HG03354 (cell line): ENCODE data around the gene GALNT12.

Experiments
- ATAC-seq: cut with Tn5 transposase; IDR thresholded peaks from one replicate; pipeline ENCODE4 v1.9.1; 2021; ENCODE audit warnings: mild to moderate bottlenecking; ENCODE audit not compliant: unreplicated experiment, poor library complexity, severe bottlenecking

GALNT12 gene

DNA sequence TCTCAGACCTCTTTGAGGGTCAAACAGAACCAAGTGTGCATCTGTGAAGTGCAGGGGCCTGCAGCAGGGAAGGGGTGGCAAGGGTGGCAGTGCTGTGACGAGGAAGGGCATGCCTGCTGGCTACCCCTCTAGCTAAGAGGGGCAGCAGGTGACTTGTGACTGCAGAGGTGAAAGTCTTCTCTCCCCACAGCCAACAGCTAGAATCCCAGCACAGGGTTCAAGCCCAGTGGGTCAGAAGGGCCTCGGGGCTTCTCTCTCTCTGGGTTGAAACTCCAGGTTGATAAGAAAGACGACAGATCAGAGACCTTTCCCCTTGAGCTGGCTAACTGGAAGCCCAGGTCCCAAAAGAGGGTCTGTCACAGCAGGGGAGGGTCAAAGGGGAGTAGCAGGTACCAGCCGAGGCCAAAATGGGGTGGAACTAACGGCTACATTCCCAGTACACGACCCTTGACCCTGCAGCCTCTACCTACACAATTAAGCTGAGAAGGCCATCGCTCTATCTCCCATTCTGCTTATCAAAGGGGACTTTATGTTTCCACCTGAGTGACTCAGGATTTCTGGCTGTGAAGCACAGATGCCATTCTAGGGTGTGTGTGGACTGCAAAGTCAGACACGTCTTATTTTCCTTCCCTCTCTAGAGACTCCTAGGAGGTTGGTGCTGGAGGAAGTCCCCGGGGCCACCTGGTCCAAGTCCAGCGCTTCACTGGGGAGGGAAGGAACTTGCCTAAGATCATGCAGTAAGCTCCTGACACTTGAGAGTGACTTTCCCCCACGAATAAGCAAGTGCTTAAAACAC lies 25.7 kb upstream of the GALNT12 start:
- no peak for ATAC-seq

GRCh38 chr9:98783518-98784226 lies 23.8 kb upstream of the GALNT12 start:
- no peak for ATAC-seq

DNA sequence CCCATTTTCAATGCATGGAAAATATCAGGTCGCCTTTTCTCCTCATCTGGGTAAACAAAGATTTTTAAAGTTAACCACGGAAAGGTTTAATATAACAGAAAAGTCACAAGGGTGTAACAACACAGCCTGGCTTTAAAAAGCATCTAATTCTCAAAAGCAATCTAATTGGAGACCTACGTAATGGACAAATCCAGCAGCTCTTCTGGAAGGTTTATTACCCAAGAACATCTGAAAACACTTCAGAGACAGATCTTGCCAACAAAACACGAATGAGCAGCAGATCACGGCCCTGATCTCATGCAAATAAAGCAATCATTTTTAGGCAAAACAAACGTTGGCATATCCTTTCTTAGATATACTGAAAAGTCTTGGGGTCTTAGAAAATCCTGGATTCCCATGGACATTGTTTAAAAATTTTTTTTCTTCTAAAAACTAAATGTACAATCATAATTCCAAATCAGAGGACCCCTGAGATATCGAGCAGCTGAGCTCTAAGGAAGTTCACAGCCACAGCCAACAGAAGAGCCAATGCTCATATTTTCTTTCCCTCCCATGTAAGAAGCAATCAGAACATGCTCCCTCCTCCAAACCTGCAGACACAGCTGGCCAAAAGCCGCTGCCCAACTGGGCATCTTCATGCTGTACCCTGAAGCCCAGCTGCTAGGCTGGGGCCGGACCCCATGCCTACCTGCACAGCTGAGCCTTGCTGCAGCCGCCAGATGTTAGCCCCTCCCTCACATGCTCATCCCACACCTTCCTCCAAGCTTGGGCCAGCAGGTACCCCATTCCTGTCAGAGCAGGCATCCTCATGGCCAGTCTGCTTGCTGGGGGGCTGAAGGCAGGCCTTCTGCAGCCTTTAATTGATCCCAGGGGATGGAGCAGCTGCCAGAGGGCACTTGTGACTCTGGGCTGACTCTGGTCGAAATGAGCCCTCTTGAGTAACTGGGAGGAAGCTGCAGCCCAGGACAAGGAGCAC lies 22.4 kb upstream of the GALNT12 start:
- no peak for ATAC-seq

GRCh38 chr9:98786750-98787510 lies 20.5 kb upstream of the GALNT12 start:
- ATAC-seq = no peak

- no peak for ATAC-seq
Measured at GRCh38 chr9:98787766-98788335, 19.6 kb upstream of the GALNT12 start.

DNA sequence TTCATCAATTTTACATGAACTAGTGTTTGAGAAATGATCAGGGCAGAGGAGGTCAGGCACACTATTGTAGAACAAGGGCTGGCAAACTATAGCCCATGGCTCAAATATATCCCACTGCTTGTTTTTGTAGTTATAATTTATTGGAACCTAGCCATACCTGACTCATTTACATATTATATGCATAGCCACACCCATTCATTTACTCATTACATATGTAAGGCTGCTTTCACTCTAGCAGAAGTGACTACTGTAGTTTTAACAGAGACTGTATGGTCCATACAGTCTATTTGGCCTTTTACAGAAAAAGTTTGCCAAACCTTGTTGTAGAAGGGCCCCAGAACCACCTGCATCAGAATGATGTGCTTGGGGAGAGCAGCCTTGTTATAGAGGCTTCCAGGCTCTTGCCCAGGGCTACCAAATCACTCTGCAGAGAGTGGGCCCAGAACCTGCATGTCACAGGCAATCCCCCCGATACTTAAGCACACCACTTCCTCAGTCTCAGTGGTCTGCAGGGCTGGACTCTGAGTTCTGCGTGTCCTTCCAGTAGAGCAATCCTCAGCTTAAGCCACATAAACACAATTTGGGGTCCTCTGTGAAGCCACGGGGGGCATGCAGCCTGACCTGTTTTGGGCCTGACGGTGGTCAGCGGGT lies 17.9 kb upstream of the GALNT12 start:
- no peak for ATAC-seq

GRCh38 chr9:98790134-98790841 lies 17.2 kb upstream of the GALNT12 start:
- ATAC-seq = no peak

- ATAC-seq = peak; percentile 71
Measured at GRCh38 chr9:98790842-98791607, 16.4 kb upstream of the GALNT12 start.

- ATAC-seq = no peak
Measured at GRCh38 chr9:98791608-98792490, 15.6 kb upstream of the GALNT12 start.

DNA sequence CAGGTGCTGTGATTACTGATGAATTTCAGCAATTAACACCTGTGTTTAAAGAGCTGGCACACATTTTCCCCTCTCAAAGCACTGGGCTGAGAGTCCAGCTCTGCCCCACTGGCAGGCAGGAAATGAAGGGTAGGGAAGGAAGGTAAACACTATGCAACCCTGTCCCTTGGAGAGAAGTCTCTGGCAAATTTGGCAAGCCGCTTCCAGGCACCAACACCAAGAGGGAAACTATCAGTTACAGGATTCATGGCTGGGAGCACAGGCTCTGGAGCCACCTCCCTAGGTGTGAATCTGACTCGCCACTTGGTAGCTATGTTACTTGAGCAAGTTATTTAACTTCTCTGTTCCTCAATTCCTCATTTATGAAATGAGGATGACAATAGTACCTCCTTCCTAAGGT lies 14.4 kb upstream of the GALNT12 start:
- ATAC-seq = no peak

DNA sequence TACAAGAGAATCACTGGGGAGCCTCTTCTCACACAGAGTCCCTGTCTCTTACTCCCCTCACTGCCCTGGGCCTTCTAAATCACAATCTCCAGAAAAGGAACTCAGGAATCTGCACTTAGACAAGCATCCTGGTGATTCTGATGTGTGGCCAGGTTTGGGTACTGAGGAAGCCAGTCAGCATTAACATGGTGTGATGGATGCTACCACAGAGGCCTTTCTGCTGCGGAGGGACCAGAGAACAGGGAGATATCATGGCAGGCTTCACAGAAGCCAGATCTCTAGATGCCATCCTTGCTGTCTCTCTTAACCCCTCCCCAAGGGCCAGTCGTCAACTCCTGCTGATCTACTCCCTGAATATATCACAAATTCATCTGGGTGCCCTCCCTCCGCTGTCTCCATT lies 12.7 kb upstream of the GALNT12 start:
- ATAC-seq = no peak

DNA sequence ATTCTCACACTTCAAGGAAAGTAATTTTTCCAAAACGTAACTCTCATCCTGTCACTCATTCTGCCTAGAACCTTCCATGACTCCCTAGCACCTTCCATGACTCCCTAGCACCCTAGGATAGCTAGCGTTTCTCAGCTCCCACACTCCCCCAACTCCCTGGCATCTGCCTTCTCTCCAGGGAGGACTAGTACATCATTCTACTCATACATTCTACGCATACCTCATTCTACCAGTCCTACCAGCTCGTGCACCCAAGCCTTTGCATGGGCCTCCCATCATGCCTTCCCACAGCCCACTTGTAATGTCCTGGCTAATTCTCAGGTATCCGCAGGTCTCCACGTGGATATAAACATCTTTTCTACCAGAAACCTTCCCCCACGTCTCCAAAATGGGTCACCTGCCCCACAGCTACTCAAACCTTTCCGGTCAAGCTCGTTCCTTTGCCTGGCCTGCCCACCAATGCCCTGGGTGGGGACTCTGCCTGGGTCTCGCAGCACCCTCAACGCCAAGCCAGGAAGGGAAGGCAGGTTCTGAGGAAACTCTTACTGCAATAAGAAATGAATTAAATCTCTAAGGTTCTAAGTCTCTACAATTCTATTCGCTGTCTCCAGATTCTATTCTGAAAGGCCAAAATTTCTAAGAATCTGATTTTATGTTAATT lies 12.0 kb upstream of the GALNT12 start:
- no peak for ATAC-seq

- peak; percentile 43 for ATAC-seq
Measured at GRCh38 chr9:98795970-98796363, 11.5 kb upstream of the GALNT12 start.

DNA sequence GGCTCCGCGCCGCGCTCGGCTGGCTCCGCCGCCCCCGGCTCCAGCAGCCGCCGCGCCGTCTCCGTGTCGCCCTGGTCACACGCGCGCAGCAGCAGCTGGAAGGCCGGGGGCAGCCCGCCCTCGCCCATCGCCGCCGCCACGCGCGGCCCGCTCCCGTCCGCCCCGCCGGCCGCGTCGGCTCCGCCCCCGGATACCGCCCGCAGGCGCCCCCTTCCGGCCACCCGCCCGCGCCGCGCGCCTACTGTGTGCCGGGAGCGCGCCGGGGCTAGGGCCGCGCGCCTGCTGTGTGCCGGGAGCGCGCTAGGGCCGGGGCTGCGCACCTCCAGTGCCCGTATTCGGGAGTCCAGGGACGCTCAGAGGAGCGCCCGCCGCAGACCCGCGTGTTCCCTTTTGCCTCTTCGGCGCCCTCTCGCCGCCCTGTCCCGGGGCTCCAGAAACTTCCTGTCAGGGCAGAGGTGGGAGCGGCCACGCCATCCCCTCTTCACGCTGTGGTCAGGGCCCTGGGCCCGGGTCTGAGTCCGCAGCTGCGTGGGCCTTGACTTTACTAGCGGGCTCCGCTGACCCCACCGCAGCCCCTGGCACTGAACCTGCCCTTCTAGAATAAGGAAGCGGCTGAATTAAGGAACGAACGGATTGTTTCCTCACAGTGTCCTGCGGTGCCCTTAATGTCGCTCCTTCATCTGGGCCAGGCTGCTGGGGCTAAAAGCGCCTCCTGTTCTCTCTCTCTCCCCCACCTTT lies 10.9 kb upstream of the GALNT12 start, which contains the start of gene ANKS6:
ANKS6 (minus strand) TSS at position 192 of the 738 bp plus-strand sequence; CDS start at position 128, 64 bp downstream.
- ATAC-seq = peak; percentile 87

- no peak for ATAC-seq
Measured at GRCh38 chr9:98797491-98797890, 10.0 kb upstream of the GALNT12 start.
